B cell (primary cell): ENCODE measurements around the gene ACADL. TPM values are rescaled to one million over a fixed set of nuclear protein-coding genes. Genes with fewer than 3 reads are reported as not detected.

Experiments used
- ATAC-seq: fragments of 200-7000 bp; cut with Tn5 transposase; one replicate; pipeline ENCODE4 v1.10.0; 2021; ENCODE audit warnings: low read depth, mild to moderate bottlenecking, moderate number of reproducible peaks, moderate library complexity
- CTCF ChIA-PET: fragments of 350-600 bp; sonication (Branson Sonifier 250); formaldehyde crosslinking; loops from one replicate; lab custom pipeline; 2021; ENCODE audit warnings: antibody characterized with exemption, inconsistent platforms; lab: Charles Lee
- POLR2A ChIA-PET: fragments of 350-600 bp; sonication (Branson Sonifier 250); formaldehyde crosslinking; loops from one replicate; lab custom pipeline; 2021; ENCODE audit warnings: antibody characterized with exemption; lab: Charles Lee
- DNase-seq: peaks from one replicate; pipeline ENCODE4 v3.0.0; 2013
- H2AFZ ChIP-seq: 2 replicates; pipeline ENCODE4 v1.6.1; 2012; ENCODE audit warnings: mild to moderate bottlenecking, low read depth, low read length; ENCODE audit not compliant: insufficient read depth, poor library complexity, severe bottlenecking
- H3K27ac ChIP-seq, 2 donors: 1 replicate in 1 of 2; 2 replicates in 1 of 2; pipeline ENCODE4 v1.5.1; 2012 to 2013; ENCODE audit warnings: low read length in 2 of 2, mild to moderate bottlenecking in 2 of 2, moderate library complexity in 1 of 2
- H3K27me3 ChIP-seq, 4 experiments: fragments of 200-600 bp in 1 of 4; sonication (generic) in 1 of 4; replicated peaks in 1 of 4; 1 replicate in 2 of 4; 2 replicates in 2 of 4; pipeline versions ENCODE4 v1.6.1 to v1.7.0; 2013 to 2016; ENCODE audit warnings: low read length in 3 of 4, mild to moderate bottlenecking in 2 of 4, mixed read lengths in 1 of 4, moderate library complexity in 1 of 4; ENCODE audit not compliant: insufficient read depth in 4 of 4, control insufficient read depth in 3 of 4; ENCODE audit errors: control extremely low read depth in 1 of 4
- H3K36me3 ChIP-seq, 2 experiments: replicated peaks in 1 of 2; 1 replicate in 1 of 2; 2 replicates in 1 of 2; pipeline versions ENCODE4 v1.6.1 to v1.7.1; 2013; ENCODE audit warnings: low read length in 1 of 2; ENCODE audit not compliant: insufficient read depth in 2 of 2, control insufficient read depth in 1 of 2; ENCODE audit errors: control extremely low read depth in 1 of 2, extremely low read depth in 1 of 2
- H3K4me1 ChIP-seq, 2 donors: fragments of 200-600 bp in 1 of 2; sonication (generic) in 1 of 2; 1 replicate in 1 of 2; 2 replicates in 1 of 2; pipeline versions ENCODE4 v1.5.1 to v1.6.1; 2013 to 2017; ENCODE audit warnings: low read length in 2 of 2; ENCODE audit not compliant: control insufficient read depth in 2 of 2, insufficient read depth in 2 of 2
- H3K4me2 ChIP-seq: replicated peaks from 2 replicates; pipeline ENCODE3; 2012; ENCODE audit warnings: mild to moderate bottlenecking, low read depth, low read length; ENCODE audit not compliant: poor library complexity, severe bottlenecking
- H3K4me3 ChIP-seq, 5 experiments: fragments of 200-600 bp in 1 of 5; sonication (generic) in 1 of 5; 1 replicate in 3 of 5; 2 replicates in 2 of 5; pipeline versions ENCODE4 v1.5.1 to v1.7.0; 2011 to 2016; ENCODE audit warnings: low read length in 4 of 5, mild to moderate bottlenecking in 4 of 5, low read depth in 2 of 5, control low read depth in 1 of 5, moderate library complexity in 1 of 5; ENCODE audit not compliant: insufficient read depth in 1 of 5; ENCODE audit errors: control extremely low read depth in 1 of 5, extremely low read depth in 1 of 5
- H3K79me2 ChIP-seq: fragments of 200-600 bp; sonication (generic); one replicate; pipeline ENCODE4 v1.6.0; 2016; ENCODE audit warnings: low read length; ENCODE audit not compliant: control insufficient read depth, insufficient read depth
- H3K9ac ChIP-seq: fragments of 200-600 bp; sonication (generic); 2 replicates; pipeline ENCODE4 v1.6.1; 2017; ENCODE audit warnings: mild to moderate bottlenecking, low read length, moderate library complexity
- H3K9me3 ChIP-seq, 3 donors: one replicate each; pipeline versions ENCODE4 v1.6.1 to v1.7.1; 2013; ENCODE audit warnings: low read length in 2 of 3; ENCODE audit not compliant: control insufficient read depth in 2 of 3, insufficient read depth in 1 of 3; ENCODE audit errors: control extremely low read depth in 1 of 3
- H4K20me1 ChIP-seq: 2 replicates; pipeline ENCODE4 v1.6.0; 2012; ENCODE audit warnings: mild to moderate bottlenecking, low read length; ENCODE audit not compliant: insufficient read depth, control insufficient read depth, poor library complexity, severe bottlenecking
- H3K27ac Mint-ChIP-seq: one replicate; pipeline ENCODE4 v1.8.0; 2021; ENCODE audit warnings: mixed read lengths
- H3K27me3 Mint-ChIP-seq: one replicate; pipeline ENCODE4 v1.8.0; 2021; ENCODE audit warnings: mixed read lengths
- H3K4me1 Mint-ChIP-seq: one replicate; pipeline ENCODE4 v1.8.0; 2021; ENCODE audit warnings: mixed read lengths
- H3K4me3 Mint-ChIP-seq: one replicate; pipeline ENCODE4 v1.8.0; 2021; ENCODE audit warnings: mixed read lengths
- H3K9me3 Mint-ChIP-seq: one replicate; pipeline ENCODE4 v1.8.0; 2022; ENCODE audit warnings: mixed read lengths; ENCODE audit not compliant: insufficient read depth
- CTCF ChIP-seq: fragments of 200-600 bp; IDR thresholded peaks from one replicate; pipeline ENCODE4 v1.8.0; 2022; ENCODE audit warnings: antibody characterized with exemption, mild to moderate bottlenecking
- EZH2 ChIP-seq: IDR thresholded peaks from 2 replicates; pipeline ENCODE4 v1.6.1; 2012; ENCODE audit warnings: borderline replicate concordance, low read depth, mild to moderate bottlenecking, moderate library complexity, low read length; ENCODE audit not compliant: insufficient read depth, poor library complexity, severe bottlenecking
- WGBS: methylation state at CpG from one replicate; pipeline ENCODE4 v1.1.5; 2013; ENCODE audit warnings: missing lambda C conversion rate; ENCODE audit not compliant: insufficient coverage; 5-methylcytosine and 5-hydroxymethylcytosine counted together
- intact Hi-C: fragments of 100-400 bp; cut with micrococcal nuclease; formaldehyde crosslinking; loops from one replicate; pipeline ENCODE4 v1.10.0; 2022
- polyA plus RNA-seq: library from polyadenylated mRNA; depleted of rRNA; stranded (reverse); fragments of >200 nt; gene quantifications from 2 replicates; pipeline ENCODE4 v1.2.3, GENCODE V29; 2012
- total RNA-seq, 2 donors: library from RNA; stranded (reverse); fragments of 120-200 nt in 1 of 2; gene quantifications; 1 replicate in 1 of 2; 2 replicates in 1 of 2; pipeline versions ENCODE4 v1.2.3 to v1.2.4, GENCODE V29; 2013 to 2022

Gene ACADL
- total and polyA plus RNA-seq, 2 donors (not counting 1 experiment from before 2014, with no cell fraction given): not detected

- Mint-ChIP-seq H3K4me3 (no peak overlapping the region), H3K4me1 (no peaks in the 10 kb centered on the region), H3K9me3 (no peaks in the 10 kb centered on the region), H3K27me3 (peaks cover 31% of the 10 kb centered on the region), H3K27ac (no peak overlapping the region)
- no peak for ATAC-seq
- CTCF ChIA-PET: interaction anchor here (0.5 to 1.0 kb wide), 4 partner anchors 225 to 232 kb away, joined by 3 to 5 read pairs (median 4); no protein-coding TSS in a partner anchor
- H3K9ac ChIP-seq: no peak overlapping the region
- no CpG with 5 or more reads among the region's 1 CpG for WGBS
- intact Hi-C loops: no loop called here
- no peaks in the 10 kb centered on the region for H3K9me3 ChIP-seq
- H3K4me3 ChIP-seq: no peak overlapping the region
- no peaks in the 10 kb centered on the region for H4K20me1 ChIP-seq
- POLR2A ChIA-PET: no interaction called here
- H3K4me2 ChIP-seq: no peak overlapping the region
- no peaks in the 10 kb centered on the region for H3K36me3 ChIP-seq
- H3K27ac ChIP-seq: no peak overlapping the region
- no peak for TF ChIP-seq EZH2
- no peak for TF ChIP-seq CTCF
- no peaks in the 10 kb centered on the region for H3K79me2 ChIP-seq
- H2AFZ ChIP-seq: no peak overlapping the region
- no peaks in the 10 kb centered on the region for H3K4me1 ChIP-seq
- DNase-seq: no peak
- H3K27me3 ChIP-seq: peaks cover 0 to 6% (median 2%) of the 10 kb centered on the region in 4 experiments
Measured at GRCh38 chr2:210203147-210203546, 22.1 kb downstream of the ACADL start.

- POLR2A ChIA-PET: no interaction called here
- no peaks in the 10 kb centered on the region for H3K36me3 ChIP-seq
- Mint-ChIP-seq H3K27ac (no peak overlapping the region), H3K27me3 (peaks cover 18% of the 10 kb centered on the region), H3K9me3 (no peaks in the 10 kb centered on the region), H3K4me3 (no peak overlapping the region), H3K4me1 (no peaks in the 10 kb centered on the region)
- no peak for DNase-seq
- H3K4me1 ChIP-seq: no peaks in the 10 kb centered on the region
- no peak for ATAC-seq
- WGBS: 88% methylated on average over 2 of the region's 3 CpGs
- H3K27ac ChIP-seq: no peak overlapping the region
- CTCF ChIA-PET: interaction anchor here (1.4 to 5.7 kb wide), 3 partner anchors 209 to 223 kb away, joined by 6 to 211 read pairs (median 10); no protein-coding TSS in a partner anchor
- intact Hi-C loops: loop anchor here (1.0 kb wide), 1 partner anchor 223 kb away; no protein-coding TSS in a partner anchor
- no peaks in the 10 kb centered on the region for H4K20me1 ChIP-seq
- no peak overlapping the region for H2AFZ ChIP-seq
- H3K4me2 ChIP-seq: no peak overlapping the region
- TF ChIP-seq EZH2 (no peak), CTCF (no peak)
- no peak overlapping the region for H3K4me3 ChIP-seq
- no peaks in the 10 kb centered on the region for H3K9me3 ChIP-seq
- H3K9ac ChIP-seq: no peak overlapping the region
- H3K27me3 ChIP-seq: peaks cover 0 to 10% (median 0%) of the 10 kb centered on the region in 4 experiments
- no peaks in the 10 kb centered on the region for H3K79me2 ChIP-seq
Measured at GRCh38 chr2:210199854-210200253, 25.4 kb downstream of the ACADL start.
